Neural crest cell (in vitro differentiated cells): ENCODE results near the gene CA10. TPM values are rescaled to one million over a fixed set of nuclear protein-coding genes. Genes with fewer than 3 reads are reported as not detected.

ENCODE experiments used
- DNase-seq: peaks from one replicate; pipeline ENCODE4 v3.0.0; 2021; ENCODE audit warnings: low read depth, mixed read lengths, low spot score
- H3K27ac Mint-ChIP-seq: one replicate; pipeline ENCODE4 v1.8.0; 2021; ENCODE audit warnings: mild to moderate bottlenecking, mixed read lengths; ENCODE audit not compliant: unreplicated experiment
- H3K27me3 Mint-ChIP-seq: 2 replicates; pipeline ENCODE4 v1.8.0; 2021; ENCODE audit warnings: low read depth, mild to moderate bottlenecking, mixed read lengths
- H3K36me3 Mint-ChIP-seq: 2 replicates; pipeline ENCODE4 v1.8.0; 2021; ENCODE audit warnings: low read depth, mild to moderate bottlenecking, mixed read lengths
- H3K4me1 Mint-ChIP-seq: 2 replicates; pipeline ENCODE4 v1.8.0; 2021; ENCODE audit warnings: mixed read lengths
- H3K4me3 Mint-ChIP-seq: one replicate; pipeline ENCODE4 v1.8.0; 2021; ENCODE audit warnings: mild to moderate bottlenecking, mixed read lengths
- H3K9me3 Mint-ChIP-seq: 2 replicates; pipeline ENCODE4 v1.8.0; 2021; ENCODE audit warnings: mixed read lengths
- CTCF ChIP-seq: fragments of 200-600 bp; sonication (generic); conservative IDR thresholded peaks from 2 replicates; pipeline ENCODE4 v1.5.0; 2021; ENCODE audit warnings: antibody characterized with exemption, mild to moderate bottlenecking
- long read RNA-seq: library from polyadenylated mRNA; unstranded; transcript quantifications from one replicate; pipeline ENCODE4 v2.0.0, GENCODE V29; 2020
- total RNA-seq: library from RNA; stranded (reverse); gene quantifications from 2 replicates; pipeline ENCODE4 v1.2.1, GENCODE V29; 2021

CA10 gene
- total RNA-seq = not detected in 2 replicates
- long read RNA-seq = 0 reads

DNA sequence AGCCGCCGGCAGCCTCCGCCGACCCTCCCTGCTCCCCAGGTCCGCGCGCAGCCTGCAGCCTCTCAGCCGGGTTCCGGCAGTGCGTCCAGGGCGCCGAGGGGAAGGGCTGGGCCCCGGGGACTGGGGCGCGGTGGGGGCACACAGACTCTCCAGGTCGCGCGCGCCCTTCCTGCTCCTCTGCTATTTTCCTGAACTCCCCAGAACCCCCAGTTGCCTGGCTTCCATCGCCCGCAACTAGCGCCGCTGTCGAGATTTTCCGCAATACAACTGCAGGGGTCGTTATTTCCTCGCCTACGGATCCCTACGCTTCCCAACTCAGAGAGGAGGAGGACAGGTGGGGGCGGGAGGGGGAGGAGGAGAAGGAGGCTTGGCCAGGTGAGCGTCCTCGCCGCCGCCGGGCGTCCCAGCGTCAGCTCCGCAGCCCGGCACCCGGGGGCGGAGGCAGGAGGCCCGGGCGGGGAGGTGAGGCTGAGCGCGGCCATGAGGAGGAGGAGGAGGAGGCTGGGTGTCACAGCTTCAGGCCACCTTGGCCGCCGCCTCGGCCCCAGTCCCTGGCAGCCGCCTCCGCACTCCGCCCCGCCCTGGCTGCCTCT lies at the start of gene CA10:
TSS of gene CA10 (minus strand) at position 265 of the 593 bp plus-strand sequence.
- TF ChIP-seq CTCF = peak; percentile 33
- Mint-ChIP-seq H3K9me3 (no peaks in the 10 kb centered on the region), H3K36me3 (no peaks in the 10 kb centered on the region), H3K27ac (no peak within 1 kb of the TSS), H3K27me3 (peaks cover 93% of the 10 kb centered on the region), H3K4me1 (peaks cover 6% of the 10 kb centered on the region), H3K4me3 (peak within 1 kb of the TSS; percentile 79)
- DNase-seq = no peak

DNA sequence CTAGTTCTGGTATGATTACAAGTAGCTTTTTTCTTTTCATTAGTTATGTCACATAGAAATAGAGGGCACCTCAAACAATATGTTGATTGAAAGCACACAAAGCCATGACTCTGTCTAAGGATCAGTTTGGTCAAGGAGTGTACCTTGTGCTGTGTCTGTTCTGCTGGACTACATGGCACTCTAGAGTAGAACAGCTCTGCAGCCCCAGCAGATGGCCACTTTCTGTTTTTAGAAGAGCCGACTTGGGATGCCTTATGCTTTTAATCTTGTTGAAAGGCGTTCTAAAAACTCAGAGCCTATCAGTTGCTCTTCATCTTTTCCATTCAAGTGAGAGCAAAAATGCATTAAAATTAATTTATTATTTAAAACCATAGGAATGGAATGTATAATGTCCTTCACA lies 49.3 kb upstream of the CA10 start:
- Mint-ChIP-seq H3K9me3 (no peaks in the 10 kb centered on the region), H3K4me3 (no peak overlapping the region), H3K27ac (no peak overlapping the region), H3K27me3 (peaks cover 19% of the 10 kb centered on the region), H3K36me3 (no peaks in the 10 kb centered on the region), H3K4me1 (no peaks in the 10 kb centered on the region)
- TF ChIP-seq CTCF = no peak
- DNase-seq = no peak

DNA sequence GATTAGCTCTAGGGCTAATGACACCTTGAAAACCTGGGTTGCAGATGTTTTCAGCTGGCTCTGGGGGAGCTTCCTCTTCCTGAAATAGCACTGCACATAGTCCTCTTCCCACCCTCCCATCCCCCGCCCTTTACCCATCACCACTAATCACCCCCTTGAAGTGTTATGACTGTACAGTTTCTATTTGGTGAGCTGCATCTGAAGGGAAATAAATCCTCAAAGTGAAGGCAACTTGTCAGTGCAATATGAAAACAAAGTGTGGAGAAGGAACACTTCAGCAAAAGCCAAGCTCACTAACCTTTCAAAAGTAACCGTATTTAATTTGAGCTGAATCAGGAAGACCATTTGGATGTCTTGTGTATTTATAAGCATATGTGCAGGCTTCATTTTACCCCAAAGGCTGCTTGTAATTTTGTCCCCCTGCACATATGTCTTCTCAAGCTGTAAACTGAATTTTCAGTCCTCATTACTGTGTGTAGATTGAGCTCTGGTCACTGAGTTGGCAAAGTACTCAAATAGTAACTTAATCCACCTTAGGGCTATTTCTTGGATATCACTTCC lies 44.1 kb upstream of the CA10 start:
- Mint-ChIP-seq H3K27me3 (peaks cover 17% of the 10 kb centered on the region), H3K36me3 (no peaks in the 10 kb centered on the region), H3K27ac (no peak overlapping the region), H3K4me3 (no peak overlapping the region), H3K9me3 (no peaks in the 10 kb centered on the region), H3K4me1 (no peaks in the 10 kb centered on the region)
- DNase-seq = no peak
- TF ChIP-seq CTCF = no peak

GRCh38 chr17:52201767-52202519 lies 43.4 kb upstream of the CA10 start:
- Mint-ChIP-seq H3K27me3 (peaks cover 17% of the 10 kb centered on the region), H3K4me3 (no peak overlapping the region), H3K27ac (no peak overlapping the region), H3K9me3 (no peaks in the 10 kb centered on the region), H3K36me3 (no peaks in the 10 kb centered on the region), H3K4me1 (no peaks in the 10 kb centered on the region)
- TF ChIP-seq CTCF = no peak
- DNase-seq = no peak

DNA sequence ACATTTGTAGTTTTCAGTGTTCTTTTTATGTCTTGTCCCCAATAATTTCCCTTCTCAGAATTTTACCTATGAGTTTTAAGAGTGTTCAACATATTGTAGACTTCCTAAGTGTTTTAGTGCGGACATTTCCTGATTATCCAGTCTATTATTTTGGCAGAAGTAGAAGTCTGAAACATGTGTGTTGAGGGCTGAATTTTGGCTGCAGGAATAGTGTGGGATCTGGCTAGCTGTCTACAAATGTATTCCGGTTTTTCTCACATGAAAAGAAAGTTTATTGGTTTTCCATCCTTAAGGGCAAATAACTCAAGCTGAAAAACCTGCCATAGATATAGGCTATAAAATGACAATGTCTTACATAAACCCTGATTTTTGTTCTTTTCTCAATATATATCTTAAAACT lies 33.0 kb upstream of the CA10 start:
- H3K27ac Mint-ChIP-seq = no peak overlapping the region
- no peak for TF ChIP-seq CTCF
- H3K9me3 Mint-ChIP-seq = peaks cover 7% of the 10 kb centered on the region
- H3K4me3 Mint-ChIP-seq = no peak overlapping the region
- H3K27me3 Mint-ChIP-seq = no peaks in the 10 kb centered on the region
- DNase-seq = no peak
- no peaks in the 10 kb centered on the region for H3K4me1 Mint-ChIP-seq
- no peaks in the 10 kb centered on the region for H3K36me3 Mint-ChIP-seq
